Measurements from ENCODE around the gene CDKL1.

CDKL1 gene

DNA sequence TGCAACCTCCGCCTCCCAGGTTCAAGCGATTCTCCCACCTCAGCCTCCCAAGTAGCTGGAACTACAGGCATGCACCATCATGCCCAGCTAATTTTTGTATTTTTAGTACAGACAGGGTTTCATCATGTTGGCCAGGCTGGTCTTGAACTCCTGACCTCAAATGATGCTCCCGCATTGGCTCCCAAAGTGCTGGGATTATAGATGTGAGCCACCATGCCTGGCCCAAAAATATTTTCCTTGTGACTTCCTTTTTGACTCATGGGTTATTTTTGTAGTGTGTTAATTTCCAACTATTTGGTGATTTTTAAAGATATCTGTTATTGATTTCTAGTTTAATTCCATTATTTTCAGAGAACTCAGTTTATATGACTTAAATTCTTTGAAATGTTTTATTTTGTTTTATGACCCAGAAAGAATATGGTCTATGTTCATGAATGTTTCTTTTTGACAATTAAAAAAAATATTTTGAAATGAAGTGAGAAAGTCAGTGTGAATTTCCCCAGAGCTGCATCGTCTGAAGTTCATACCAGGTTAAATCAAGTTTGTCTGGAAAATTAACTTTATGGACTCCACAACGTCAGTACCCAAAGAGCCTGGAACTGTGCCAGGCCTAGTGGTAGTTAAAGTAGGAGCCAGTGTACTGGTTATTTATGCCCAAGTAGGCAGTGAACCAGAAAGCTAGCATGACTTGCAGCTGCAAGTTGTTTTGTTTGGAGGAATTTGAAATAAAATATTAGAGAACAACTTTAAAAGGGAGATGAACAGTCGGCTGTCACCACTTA is 2.8 kb upstream of the CDKL1 start:
- H3K4me3 ChIP-seq (ENCODE audit: low read depth, low read length) = no peak overlapping the region
- TF ChIP-seq, protein P1, sequence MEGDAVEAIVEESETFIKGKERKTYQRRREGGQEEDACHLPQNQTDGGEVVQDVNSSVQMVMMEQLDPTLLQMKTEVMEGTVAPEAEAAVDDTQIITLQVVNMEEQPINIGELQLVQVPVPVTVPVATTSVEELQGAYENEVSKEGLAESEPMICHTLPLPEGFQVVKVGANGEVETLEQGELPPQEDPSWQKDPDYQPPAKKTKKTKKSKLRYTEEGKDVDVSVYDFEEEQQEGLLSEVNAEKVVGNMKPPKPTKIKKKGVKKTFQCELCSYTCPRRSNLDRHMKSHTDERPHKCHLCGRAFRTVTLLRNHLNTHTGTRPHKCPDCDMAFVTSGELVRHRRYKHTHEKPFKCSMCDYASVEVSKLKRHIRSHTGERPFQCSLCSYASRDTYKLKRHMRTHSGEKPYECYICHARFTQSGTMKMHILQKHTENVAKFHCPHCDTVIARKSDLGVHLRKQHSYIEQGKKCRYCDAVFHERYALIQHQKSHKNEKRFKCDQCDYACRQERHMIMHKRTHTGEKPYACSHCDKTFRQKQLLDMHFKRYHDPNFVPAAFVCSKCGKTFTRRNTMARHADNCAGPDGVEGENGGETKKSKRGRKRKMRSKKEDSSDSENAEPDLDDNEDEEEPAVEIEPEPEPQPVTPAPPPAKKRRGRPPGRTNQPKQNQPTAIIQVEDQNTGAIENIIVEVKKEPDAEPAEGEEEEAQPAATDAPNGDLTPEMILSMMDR (IDR thresholded peaks at IDR 0.05; ENCODE audit: low read depth, low read length, missing control alignments) = no peak
- DNase-seq (ENCODE audit: low read depth) = no peak

DNA sequence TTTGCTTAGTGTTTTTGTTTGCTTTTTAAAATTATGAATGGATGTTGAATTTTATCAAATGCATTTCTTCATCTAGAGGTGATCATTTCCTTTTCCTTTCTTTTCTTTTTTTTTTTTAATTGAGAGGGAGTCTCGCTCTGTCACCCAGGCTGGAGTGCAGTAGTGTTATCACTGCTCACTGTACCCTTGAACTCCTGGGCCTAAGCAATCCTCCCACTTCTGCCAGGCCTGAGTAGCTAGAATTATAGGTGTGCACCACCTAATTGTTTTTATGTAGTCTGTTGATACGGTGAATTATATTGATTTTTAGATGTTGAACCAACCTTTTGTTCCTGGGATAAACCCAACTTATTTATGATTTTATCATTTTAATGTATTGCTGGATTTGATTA is 1.5 kb upstream of the CDKL1 start:
- H3K4me3 ChIP-seq (ENCODE audit: low read depth, low read length) = no peak overlapping the region
- TF ChIP-seq, protein P1 (IDR thresholded peaks at IDR 0.05; ENCODE audit: low read depth, low read length, missing control alignments) = no peak
- DNase-seq (ENCODE audit: low read depth) = no peak

DNA sequence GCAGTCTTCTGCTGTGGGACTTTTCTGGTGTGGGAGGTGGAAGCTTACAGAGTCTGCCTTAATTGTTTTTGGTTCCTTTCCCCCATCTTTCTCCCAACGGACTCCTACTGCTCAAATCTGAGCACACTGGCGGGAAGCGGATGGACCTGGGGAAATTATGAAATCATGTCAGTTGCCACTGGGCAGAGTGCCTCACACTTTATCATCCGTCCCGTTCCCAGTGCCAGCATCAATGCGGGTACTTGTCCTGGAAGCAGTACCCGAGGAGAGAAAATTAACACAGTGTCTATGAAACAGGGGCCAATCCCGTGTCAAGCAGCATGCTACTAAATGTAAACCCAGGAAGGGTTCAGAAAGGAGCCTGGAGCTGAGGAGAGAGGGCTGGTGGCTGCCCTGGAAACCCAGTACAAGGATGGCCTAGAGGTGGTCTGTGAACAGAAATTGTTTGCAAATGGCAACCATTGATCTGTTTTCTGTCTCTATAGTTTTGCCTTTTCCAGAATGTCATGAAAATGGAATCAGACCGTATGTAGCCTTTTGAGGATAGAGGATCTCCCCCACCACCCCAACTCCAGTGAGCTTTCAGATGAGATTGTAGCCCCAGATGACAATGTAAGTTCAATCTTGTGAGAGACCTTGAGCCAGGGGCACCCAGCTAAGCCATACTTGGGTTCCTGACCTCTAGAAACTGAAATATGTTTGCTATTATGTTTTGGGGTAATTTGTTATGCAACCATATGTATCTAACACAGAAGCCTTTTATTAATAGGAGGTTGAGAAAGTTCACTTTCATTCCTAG is 908 bp upstream of the CDKL1 start:
- DNase-seq (ENCODE audit: low read depth) = no peak

DNA sequence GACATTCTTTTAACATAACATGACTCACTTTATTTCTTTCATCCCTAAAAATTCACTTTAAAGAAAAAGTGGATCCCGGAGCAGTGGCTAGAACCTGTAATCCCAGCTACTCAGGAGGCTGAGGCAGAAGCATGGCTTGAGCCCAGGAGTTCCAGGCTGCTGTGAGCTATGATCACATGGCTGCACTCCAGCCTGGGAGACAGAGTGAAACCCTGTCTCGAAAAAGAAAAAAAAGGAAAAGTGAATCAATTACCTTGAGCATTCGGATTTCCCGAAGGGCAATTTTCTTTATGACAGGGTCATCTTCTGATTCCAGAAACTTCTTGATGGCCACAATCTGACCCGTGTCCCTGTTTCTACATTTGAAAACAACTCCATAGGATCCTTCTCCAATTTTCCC is 1.2 kb downstream of the CDKL1 start:
- H3K4me3 ChIP-seq (ENCODE audit: low read depth, low read length) = peak overlapping the region; percentile 7; the same call in 1 of the 2 replicates
- TF ChIP-seq, protein P1 (IDR thresholded peaks at IDR 0.05; ENCODE audit: low read depth, low read length, missing control alignments) = no peak
- no peak for DNase-seq (ENCODE audit: low read depth)

More for the DNA sequence above, 908 bp upstream of the CDKL1 start:
- peak overlapping the region; percentile 60 for H3K4me3 ChIP-seq (ENCODE audit: low read depth, low read length)
- TF ChIP-seq, protein P1 (IDR thresholded peaks at IDR 0.05; ENCODE audit: low read depth, low read length, missing control alignments) = no peak

DNA sequence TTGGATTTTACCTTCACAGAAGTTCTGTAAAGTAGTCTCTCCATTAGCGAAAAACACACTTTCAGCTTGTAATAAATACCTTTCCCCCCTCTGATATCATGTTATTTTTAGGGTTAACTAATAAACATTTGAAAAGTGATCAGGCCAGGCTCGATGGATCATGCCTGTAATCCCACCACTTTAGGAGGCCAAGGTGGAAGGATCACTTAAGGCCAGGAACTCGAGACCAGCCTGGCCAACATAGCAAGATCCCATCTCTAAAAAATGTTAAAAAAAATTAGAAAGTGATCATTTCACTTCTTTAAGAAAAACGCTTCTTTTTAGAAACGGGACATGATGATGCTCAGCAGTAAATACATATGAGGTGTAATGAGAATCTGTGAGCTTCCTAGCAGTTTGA is 2.0 kb downstream of the CDKL1 start:
- TF ChIP-seq, protein P1 (IDR thresholded peaks at IDR 0.05; ENCODE audit: low read depth, low read length, missing control alignments) = no peak
- no peak overlapping the region for H3K4me3 ChIP-seq (ENCODE audit: low read depth, low read length)
- no peak for DNase-seq (ENCODE audit: low read depth)

DNA sequence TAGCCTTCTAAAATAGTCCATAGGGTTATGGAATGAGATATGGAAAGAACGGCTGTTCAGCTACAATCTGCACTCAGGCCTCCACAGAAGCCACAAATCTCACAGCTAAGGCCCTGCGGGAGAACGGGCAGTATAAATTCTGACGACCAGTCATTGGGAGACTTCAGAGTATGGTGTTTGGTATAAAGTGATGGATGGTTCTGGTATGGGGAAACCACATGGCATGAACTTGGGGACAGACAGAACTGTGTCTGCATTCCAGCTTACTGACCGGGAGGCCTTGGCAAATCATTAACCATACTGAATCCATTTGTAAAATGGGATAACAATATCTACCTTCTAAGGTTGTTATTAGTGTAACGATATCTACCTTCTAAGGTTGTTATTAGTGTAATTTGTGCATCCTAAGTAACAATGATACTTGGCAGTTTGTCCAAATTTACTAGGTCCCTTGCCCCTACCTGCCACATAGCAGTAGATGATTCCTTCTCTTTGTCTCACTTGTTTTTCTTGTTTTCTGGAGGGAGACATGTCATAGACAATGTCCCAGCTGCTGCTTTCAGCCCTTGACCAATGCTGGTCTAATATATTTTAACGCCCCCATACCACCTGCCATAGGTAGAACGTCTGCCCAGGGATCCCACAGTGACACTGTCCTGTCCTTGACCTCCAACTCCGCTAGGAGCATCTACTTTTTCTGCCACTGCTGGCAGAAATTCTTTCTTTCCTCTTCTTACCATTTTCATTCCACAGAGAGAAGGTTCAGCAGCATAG is 6.8 kb downstream of the CDKL1 start:
- no peak for DNase-seq (ENCODE audit: low read depth)
- TF ChIP-seq, protein P1 (IDR thresholded peaks at IDR 0.05; ENCODE audit: low read depth, low read length, missing control alignments) = no peak
- no peak overlapping the region for H3K4me3 ChIP-seq (ENCODE audit: low read depth, low read length)

Measured in GM12864 (cell line).